ENCODE results near the gene KRT78.

The KRT78 gene

DNA sequence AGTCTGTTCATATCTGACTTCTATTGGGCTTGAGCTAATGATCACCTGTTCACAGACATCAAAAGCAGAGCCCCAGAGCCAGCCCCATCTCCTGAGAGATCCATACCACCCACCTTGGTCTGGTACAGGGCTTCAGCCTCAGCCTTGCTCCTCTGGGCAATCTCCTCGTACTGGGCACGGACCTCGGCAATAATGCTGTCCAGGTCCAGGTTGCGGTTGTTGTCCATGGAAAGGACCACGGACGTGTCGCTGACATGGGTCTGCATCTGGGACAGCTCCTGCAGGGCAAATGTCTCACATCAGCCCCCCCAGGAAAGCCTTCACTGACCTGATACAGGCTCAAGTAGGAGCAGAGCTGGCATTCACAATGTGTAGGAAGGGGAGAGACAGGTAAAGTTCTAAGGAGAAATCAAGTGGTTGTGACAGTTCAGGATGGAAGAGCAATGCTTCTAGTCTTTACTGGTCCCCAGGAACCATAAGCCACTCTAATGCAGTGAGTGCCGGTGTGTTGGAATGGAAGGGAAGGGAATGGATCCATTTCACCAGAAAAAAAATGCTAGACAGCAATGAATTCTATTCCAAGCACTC, 40.1 kb downstream of the KRT78 start:
- Histone ChIP-seq H3K9ac (ENCODE audit: low read depth, low read length, poor library complexity, severe bottlenecking) (no peak overlapping the region), H3K4me2 (ENCODE audit: low read depth, low read length, poor library complexity, severe bottlenecking) (no peak overlapping the region), H3F3A (ENCODE audit: low read depth) (no peaks in the 10 kb centered on the region), H3K27me3 (ENCODE audit: insufficient read depth, low read length, poor library complexity, severe bottlenecking) (no peaks in the 10 kb centered on the region), H3K36me3 (ENCODE audit: insufficient read depth, low read length) (no peaks in the 10 kb centered on the region), H3K9me2 (replicated peaks; ENCODE audit: low read depth, low read length) (no peaks in the 10 kb centered on the region), H3K9me3 (ENCODE audit: insufficient read depth, low read depth, low read length) (no peaks in the 10 kb centered on the region), H2AFZ (ENCODE audit: low read length) (no peak overlapping the region), H4K20me1 (ENCODE audit: insufficient read depth, low read length, poor library complexity, severe bottlenecking) (no peaks in the 10 kb centered on the region), H3K4me1 (ENCODE audit: insufficient read depth, low read length, poor library complexity, severe bottlenecking) (no peaks in the 10 kb centered on the region), H3K79me2 (ENCODE audit: insufficient read depth, low read length) (no peaks in the 10 kb centered on the region), H3K4me3 (ENCODE audit: low read length, poor library complexity, severe bottlenecking) (no peak overlapping the region)
- TF ChIP-seq, protein P1, sequence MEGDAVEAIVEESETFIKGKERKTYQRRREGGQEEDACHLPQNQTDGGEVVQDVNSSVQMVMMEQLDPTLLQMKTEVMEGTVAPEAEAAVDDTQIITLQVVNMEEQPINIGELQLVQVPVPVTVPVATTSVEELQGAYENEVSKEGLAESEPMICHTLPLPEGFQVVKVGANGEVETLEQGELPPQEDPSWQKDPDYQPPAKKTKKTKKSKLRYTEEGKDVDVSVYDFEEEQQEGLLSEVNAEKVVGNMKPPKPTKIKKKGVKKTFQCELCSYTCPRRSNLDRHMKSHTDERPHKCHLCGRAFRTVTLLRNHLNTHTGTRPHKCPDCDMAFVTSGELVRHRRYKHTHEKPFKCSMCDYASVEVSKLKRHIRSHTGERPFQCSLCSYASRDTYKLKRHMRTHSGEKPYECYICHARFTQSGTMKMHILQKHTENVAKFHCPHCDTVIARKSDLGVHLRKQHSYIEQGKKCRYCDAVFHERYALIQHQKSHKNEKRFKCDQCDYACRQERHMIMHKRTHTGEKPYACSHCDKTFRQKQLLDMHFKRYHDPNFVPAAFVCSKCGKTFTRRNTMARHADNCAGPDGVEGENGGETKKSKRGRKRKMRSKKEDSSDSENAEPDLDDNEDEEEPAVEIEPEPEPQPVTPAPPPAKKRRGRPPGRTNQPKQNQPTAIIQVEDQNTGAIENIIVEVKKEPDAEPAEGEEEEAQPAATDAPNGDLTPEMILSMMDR (conservative IDR thresholded peaks at IDR 0.05; ENCODE audit: low read length), result no peak

- Histone ChIP-seq H3K9me3 (ENCODE audit: insufficient read depth, low read depth, low read length) (no peaks in the 10 kb centered on the region), H3K9me2 (replicated peaks; ENCODE audit: low read depth, low read length) (no peaks in the 10 kb centered on the region), H2AFZ (ENCODE audit: low read length) (no peak overlapping the region), H4K20me1 (ENCODE audit: insufficient read depth, low read length, poor library complexity, severe bottlenecking) (no peaks in the 10 kb centered on the region), H3K4me1 (ENCODE audit: insufficient read depth, low read length, poor library complexity, severe bottlenecking) (no peaks in the 10 kb centered on the region), H3K4me2 (ENCODE audit: low read depth, low read length, poor library complexity, severe bottlenecking) (no peak overlapping the region), H3K27me3 (ENCODE audit: insufficient read depth, low read length, poor library complexity, severe bottlenecking) (no peaks in the 10 kb centered on the region), H3K36me3 (ENCODE audit: insufficient read depth, low read length) (no peaks in the 10 kb centered on the region), H3K9ac (ENCODE audit: low read depth, low read length, poor library complexity, severe bottlenecking) (no peak overlapping the region), H3K79me2 (ENCODE audit: insufficient read depth, low read length) (no peaks in the 10 kb centered on the region), H3K4me3 (ENCODE audit: low read length, poor library complexity, severe bottlenecking) (no peak overlapping the region), H3F3A (ENCODE audit: low read depth) (no peaks in the 10 kb centered on the region)
- no peak for TF ChIP-seq EZH2phosphoT487 (IDR thresholded peaks at IDR 0.05; ENCODE audit: borderline replicate concordance)
- TF ChIP-seq, protein P1 (conservative IDR thresholded peaks at IDR 0.05; ENCODE audit: low read length), result no peak
These were observed 41.0 kb downstream of the KRT78 start for GRCh38 chr12:52807544-52808470.

DNA sequence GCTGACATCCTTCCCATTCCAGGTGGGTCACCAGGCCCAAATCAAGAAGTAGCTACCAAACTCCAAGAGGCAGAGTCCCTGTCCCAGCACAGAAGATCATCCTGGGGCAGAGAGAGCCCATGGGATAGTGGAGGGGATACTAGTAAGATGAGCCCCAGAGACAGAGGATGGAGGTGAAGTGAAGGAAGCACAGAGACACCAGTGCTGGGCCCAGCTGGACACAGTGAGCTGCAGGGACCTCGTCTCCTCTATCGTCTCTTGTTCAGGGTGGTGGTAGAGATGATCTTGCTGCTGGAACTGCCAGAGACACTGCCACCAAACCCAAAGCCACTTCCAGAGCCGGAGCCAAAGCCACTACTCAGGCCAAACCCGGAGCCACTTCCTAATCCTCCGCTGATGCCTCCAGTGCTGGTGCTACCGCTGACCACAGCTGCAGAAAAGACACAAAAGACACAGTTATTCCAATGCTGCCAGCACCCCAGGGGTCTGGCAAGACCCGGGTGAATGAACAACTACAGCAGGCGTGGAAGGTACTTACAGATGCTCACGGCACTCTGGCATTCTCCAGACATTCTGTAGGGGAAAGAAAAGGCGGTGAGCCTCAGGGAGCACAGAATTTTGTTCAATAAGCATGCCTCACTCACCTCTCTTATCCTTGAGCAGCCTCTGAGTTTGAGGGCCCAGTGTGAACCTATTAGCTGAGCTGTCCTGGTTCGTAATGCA, 41.8 kb downstream of the KRT78 start:
- H3K9ac ChIP-seq (ENCODE audit: low read depth, low read length, poor library complexity, severe bottlenecking), result no peak overlapping the region
- no peaks in the 10 kb centered on the region for H3K9me2 ChIP-seq (replicated peaks; ENCODE audit: low read depth, low read length)
- no peaks in the 10 kb centered on the region for H3K4me1 ChIP-seq (ENCODE audit: insufficient read depth, low read length, poor library complexity, severe bottlenecking)
- no peaks in the 10 kb centered on the region for H3K9me3 ChIP-seq (ENCODE audit: insufficient read depth, low read depth, low read length)
- H2AFZ ChIP-seq (ENCODE audit: low read length), result no peak overlapping the region
- H4K20me1 ChIP-seq (ENCODE audit: insufficient read depth, low read length, poor library complexity, severe bottlenecking), result no peaks in the 10 kb centered on the region
- H3F3A ChIP-seq (ENCODE audit: low read depth), result no peaks in the 10 kb centered on the region
- no peaks in the 10 kb centered on the region for H3K79me2 ChIP-seq (ENCODE audit: insufficient read depth, low read length)
- TF ChIP-seq, protein P1 (conservative IDR thresholded peaks at IDR 0.05; ENCODE audit: low read length), result no peak
- no peak for TF ChIP-seq EZH2phosphoT487 (IDR thresholded peaks at IDR 0.05; ENCODE audit: borderline replicate concordance)
- H3K4me3 ChIP-seq (ENCODE audit: low read length, poor library complexity, severe bottlenecking), result no peak overlapping the region
- no peak overlapping the region for H3K4me2 ChIP-seq (ENCODE audit: low read depth, low read length, poor library complexity, severe bottlenecking)
- H3K27me3 ChIP-seq (ENCODE audit: insufficient read depth, low read length, poor library complexity, severe bottlenecking), result no peaks in the 10 kb centered on the region
- H3K36me3 ChIP-seq (ENCODE audit: insufficient read depth, low read length), result no peaks in the 10 kb centered on the region
